ENCODE results near the gene PAM16. TPM values are rescaled to one million over a fixed set of nuclear protein-coding genes. Genes with fewer than 3 reads are reported as not detected.

The PAM16 gene
- total and polyA plus RNA-seq, 9 of the 15 experiments (the other 6 are each of a cell fraction or from before 2014, with no cell fraction given), result 38.7 to 273 (median 79.3) TPM

- TF ChIP-seq TAF1 (IDR thresholded peaks at IDR 0.05; ENCODE audit: control insufficient read depth, extremely low read depth, insufficient read depth, low read length, severe bottlenecking) (no peak), ZNF518B (CRISPR knock-in tag; IDR thresholded peaks at IDR 0.05) (no peak)
Measured at GRCh38 chr16:4340443-4340842, 10.7 kb downstream of the PAM16 start (continued).

GRCh38 chr16:4339909-4340308, 11.2 kb downstream of the PAM16 start:
- Histone ChIP-seq H3K9me1 (ENCODE audit: control insufficient read depth, insufficient read depth, low read length) (no peaks in the 10 kb centered on the region), H3K9me3 (replicated peaks; ENCODE audit: control insufficient read depth, insufficient read depth, low read depth, low read length) (peaks cover 2% of the 10 kb centered on the region; the same call in 1 of the 2 replicates), H3K4me1 (replicated peaks in 1 of 2; ENCODE audit: control insufficient read depth in 2 of 2, insufficient read depth in 2 of 2, low read length in 2 of 2) (peaks cover 0 to 55% of the 10 kb centered on the region in 2 experiments; a peak in 2 of 5 replicates), H3K4me2 (ENCODE audit: insufficient read depth, low read length) (no peak overlapping the region), H3K79me2 (ENCODE audit: control insufficient read depth, insufficient read depth, low read length) (peaks cover 37% of the 10 kb centered on the region), H3K36me3 (ENCODE audit: control insufficient read depth, insufficient read depth, low read length) (peaks cover 73% of the 10 kb centered on the region; the same call in 2 of the 3 replicates), H3K4me3 (no peak overlapping the region), H3K27ac (ENCODE audit: extremely low read depth, low read depth, low read length) (no peak overlapping the region), H3K27me3 (ENCODE audit: control insufficient read depth in 2 of 2, insufficient read depth in 2 of 2, low read length in 2 of 2) (no peaks in the 10 kb centered on the region), H2AFZ (ENCODE audit: low read depth, low read length) (no peak overlapping the region), H3K9ac (ENCODE audit: insufficient read depth in 1 of 2, low read depth in 2 of 2, low read length in 2 of 2) (peak overlapping the region in 1 of 2 experiments; percentile 71; a peak in 2 of 4 replicates), H4K20me1 (replicated peaks; ENCODE audit: control insufficient read depth, insufficient read depth, low read length) (peaks cover 2% of the 10 kb centered on the region; the same call in 1 of the 2 replicates)
- WGBS (ENCODE audit: insufficient coverage, low coverage, missing lambda C conversion rate), result 86% methylated on average over 6 of the region's 14 CpGs
- no TSS peak for BruUV-seq (replicated peaks)
- ATAC-seq (no peak), FAIRE-seq (no peak), DNase-seq (ENCODE audit: extremely low read depth in 1 of 4, low spot score in 3 of 4) (no peak)
- ChIA-PET POLR2A (interaction anchor here (1.2 kb wide), 1 partner anchor 10 kb away, joined by 4 read pairs; no protein-coding TSS in a partner anchor), CTCF (ENCODE audit: low intra/inter-chr PET ratio) (no interaction called here)
- intact Hi-C loops (cut with micrococcal nuclease), result no loop called here
- in situ Hi-C loops (cut with MboI), result no loop called here
- TF ChIP-seq, protein P1, sequence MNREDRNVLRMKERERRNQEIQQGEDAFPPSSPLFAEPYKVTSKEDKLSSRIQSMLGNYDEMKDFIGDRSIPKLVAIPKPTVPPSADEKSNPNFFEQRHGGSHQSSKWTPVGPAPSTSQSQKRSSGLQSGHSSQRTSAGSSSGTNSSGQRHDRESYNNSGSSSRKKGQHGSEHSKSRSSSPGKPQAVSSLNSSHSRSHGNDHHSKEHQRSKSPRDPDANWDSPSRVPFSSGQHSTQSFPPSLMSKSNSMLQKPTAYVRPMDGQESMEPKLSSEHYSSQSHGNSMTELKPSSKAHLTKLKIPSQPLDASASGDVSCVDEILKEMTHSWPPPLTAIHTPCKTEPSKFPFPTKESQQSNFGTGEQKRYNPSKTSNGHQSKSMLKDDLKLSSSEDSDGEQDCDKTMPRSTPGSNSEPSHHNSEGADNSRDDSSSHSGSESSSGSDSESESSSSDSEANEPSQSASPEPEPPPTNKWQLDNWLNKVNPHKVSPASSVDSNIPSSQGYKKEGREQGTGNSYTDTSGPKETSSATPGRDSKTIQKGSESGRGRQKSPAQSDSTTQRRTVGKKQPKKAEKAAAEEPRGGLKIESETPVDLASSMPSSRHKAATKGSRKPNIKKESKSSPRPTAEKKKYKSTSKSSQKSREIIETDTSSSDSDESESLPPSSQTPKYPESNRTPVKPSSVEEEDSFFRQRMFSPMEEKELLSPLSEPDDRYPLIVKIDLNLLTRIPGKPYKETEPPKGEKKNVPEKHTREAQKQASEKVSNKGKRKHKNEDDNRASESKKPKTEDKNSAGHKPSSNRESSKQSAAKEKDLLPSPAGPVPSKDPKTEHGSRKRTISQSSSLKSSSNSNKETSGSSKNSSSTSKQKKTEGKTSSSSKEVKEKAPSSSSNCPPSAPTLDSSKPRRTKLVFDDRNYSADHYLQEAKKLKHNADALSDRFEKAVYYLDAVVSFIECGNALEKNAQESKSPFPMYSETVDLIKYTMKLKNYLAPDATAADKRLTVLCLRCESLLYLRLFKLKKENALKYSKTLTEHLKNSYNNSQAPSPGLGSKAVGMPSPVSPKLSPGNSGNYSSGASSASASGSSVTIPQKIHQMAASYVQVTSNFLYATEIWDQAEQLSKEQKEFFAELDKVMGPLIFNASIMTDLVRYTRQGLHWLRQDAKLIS (CRISPR knock-in tag; IDR thresholded peaks at IDR 0.05), result no peak
- TF ChIP-seq POLR2G (IDR thresholded peaks at IDR 0.05; ENCODE audit: low read depth, low read length) (peak; percentile 49; the same call in 1 of the 2 replicates), ZNF655 (CRISPR knock-in tag; IDR thresholded peaks at IDR 0.05) (no peak), CXXC5 (CRISPR knock-in tag; IDR thresholded peaks at IDR 0.05) (no peak)
- TF ChIP-seq, protein P2, sequence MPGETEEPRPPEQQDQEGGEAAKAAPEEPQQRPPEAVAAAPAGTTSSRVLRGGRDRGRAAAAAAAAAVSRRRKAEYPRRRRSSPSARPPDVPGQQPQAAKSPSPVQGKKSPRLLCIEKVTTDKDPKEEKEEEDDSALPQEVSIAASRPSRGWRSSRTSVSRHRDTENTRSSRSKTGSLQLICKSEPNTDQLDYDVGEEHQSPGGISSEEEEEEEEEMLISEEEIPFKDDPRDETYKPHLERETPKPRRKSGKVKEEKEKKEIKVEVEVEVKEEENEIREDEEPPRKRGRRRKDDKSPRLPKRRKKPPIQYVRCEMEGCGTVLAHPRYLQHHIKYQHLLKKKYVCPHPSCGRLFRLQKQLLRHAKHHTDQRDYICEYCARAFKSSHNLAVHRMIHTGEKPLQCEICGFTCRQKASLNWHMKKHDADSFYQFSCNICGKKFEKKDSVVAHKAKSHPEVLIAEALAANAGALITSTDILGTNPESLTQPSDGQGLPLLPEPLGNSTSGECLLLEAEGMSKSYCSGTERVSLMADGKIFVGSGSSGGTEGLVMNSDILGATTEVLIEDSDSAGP (CRISPR knock-in tag; IDR thresholded peaks at IDR 0.05), result no peak

Data from K562 (cell line).